NT2/D1 (cell line): ENCODE results near the gene NAV2.

Experiments
- YY1 ChIP-seq: IDR thresholded peaks from 2 replicates; pipeline ENCODE4 v1.6.1; 2011; ENCODE audit not compliant: insufficient read length, insufficient read depth
- ZNF274 ChIP-seq: IDR thresholded peaks from 2 replicates; pipeline ENCODE4 v1.6.1; 2011; ENCODE audit warnings: mild to moderate bottlenecking, low read depth, low read length

DNA sequence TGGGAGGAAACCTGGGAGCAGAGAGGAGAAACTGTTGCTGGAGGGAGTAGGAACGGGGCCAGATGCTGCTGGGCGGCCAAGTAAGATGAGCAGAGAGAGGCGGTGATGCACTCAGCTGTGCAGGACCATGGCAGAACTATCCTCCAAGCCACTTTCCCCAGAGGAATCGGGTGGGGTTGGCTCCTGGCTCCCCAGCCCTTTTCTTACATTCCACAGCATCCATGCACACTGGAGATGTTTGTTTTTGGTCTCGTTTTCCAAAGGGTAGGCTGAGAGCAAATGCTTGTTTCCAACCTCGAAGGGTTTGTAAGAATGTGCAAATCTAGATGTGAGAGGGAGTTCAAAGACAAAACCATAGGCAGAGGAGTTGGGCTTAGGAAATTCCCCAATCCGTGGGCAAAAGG, 374.5 kb downstream of the NAV2 start:
- TF ChIP-seq ZNF274 (no peak), YY1 (no peak)
